GM18867 (cell line): ENCODE measurements around the gene HOXA4.

ENCODE experiments used
- ATAC-seq: cut with Tn5 transposase; IDR thresholded peaks from one replicate; pipeline ENCODE4 v1.9.1; 2021; ENCODE audit warnings: mild to moderate bottlenecking, moderate library complexity; ENCODE audit not compliant: unreplicated experiment

Gene HOXA4

DNA sequence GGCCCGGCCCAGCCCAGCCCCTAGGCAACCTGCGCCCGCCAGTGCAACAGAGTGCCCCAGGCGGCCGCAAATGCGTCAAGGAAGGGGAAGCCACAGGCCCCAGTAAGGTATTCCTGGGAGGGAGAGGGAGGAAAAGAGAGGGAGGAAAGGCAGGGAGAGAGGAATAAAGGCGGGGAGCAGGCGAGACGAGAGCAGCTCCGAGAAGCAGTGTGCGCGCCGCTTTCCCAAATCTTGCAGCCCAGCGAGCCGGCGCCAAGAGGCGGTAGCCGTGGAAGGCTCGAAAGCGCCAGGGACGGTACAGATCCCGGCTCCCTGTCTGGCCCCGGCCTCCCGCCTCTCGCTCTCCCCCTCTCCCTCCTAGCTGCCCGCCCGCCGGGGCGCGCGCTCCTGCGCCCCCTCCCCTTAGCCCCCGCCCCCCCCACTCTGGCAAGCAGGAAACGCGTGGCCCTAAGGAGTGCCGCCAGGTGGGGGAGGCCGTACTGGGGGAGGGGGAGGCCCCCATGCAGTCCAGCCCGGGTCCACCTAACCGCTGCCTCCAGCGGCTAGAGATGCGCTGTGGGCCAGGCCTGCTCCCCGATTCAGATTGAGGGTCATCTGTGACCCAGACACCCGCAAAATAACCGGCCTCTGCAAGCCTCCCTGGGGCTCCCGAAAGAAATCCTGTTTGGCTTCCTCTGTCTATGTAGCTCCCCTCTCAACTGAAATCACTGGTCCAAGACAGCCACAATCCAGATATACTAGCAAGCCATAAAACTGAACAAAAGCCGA is 39.3 kb upstream of the HOXA4 start:
- no peak for ATAC-seq

DNA sequence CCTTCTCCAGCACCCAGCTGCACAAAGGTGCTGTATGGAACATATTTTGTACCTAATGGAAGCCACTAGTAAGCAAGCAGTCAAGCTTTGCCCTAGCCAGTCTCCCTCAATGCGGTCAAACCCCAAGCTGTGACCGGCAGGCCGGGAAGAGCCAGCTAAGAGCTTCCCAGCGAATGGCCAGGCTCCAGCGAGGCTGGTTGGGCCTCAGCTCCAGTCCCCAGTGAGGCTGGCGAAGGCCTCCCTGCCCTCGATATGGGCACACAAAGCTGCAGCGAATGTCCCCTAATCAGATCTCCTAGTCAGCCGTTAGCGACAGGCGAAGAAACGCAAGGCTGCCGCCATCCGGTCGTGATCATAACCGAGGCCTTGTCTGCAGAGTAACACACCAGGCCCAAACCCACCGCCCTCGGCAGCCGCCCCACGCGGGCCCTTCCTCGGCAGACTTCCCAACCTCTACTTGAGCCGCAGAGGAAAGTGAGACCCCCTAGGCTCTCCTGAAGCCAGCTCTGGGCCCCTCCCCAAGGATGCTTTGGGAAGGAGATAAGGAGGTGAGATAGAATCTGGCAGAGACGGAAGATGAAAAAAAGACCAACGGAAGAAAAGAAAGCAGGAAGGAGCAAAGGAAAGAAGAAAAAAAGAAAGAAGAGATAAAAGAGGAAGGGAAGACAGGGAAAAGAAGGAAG is 37.8 kb upstream of the HOXA4 start:
- ATAC-seq, result no peak

DNA sequence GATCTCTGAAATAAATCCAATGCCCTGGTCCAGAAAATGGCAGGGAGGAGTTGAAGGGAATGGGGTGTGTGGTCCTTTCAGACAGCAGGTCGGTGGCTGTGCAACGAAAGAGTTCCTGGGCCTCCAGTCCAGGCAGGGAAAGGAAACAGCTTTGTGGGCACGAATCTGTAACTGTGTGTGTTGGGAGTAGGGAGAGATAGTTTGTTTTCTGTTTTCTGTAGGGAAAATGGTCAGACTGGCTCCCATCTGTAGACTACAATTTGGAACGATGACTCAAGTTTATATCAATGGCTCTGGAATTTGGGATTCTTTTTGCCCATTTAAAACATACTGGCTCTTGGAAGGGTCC is 37.3 kb upstream of the HOXA4 start:
- ATAC-seq, result no peak

DNA sequence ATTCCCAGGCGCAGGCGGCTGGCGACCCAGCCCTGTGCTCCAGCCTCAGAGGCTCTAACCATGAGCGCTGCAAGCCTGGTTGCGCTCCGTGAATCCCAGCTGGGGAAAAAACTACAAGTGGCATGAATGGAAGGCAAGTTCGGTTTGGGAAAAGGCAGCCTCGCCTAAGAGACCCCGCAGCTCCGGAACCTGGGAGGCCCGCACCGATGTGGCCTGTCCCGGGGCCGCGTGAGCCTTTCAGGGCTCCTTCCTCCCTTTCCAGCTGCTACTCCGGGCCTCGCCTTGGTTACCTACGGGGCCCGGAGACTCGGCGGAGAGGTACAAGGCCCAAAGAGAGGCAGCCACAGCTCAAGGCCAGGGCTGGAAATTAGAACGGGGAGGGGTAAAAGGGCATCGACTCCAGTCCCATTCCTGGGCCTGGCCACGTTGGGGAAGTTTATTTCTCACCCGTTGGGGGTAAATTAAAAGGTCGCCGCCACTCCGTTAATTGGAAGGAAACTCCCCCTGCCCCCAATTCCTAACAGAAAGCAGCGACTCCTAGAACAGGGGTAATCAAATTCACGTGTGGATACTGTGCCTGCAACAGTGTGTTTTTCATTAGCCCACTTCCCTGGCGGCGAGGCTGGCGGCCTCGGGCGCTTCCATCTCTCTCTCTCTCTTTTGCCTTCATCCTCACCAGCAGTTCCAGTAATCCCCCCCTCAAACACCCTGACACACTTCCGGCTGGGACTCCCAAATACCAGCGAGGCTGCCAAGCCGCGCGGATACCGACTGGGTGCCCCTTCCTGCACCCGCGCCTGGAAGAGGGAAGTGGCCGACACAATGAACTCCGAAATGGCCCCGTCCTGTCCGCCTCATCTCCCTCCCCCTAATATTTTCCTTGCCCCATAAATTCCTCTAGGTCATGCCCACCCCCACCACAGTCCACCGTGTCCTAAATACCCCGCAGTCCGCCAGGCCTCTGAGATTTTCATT is 36.3 kb upstream of the HOXA4 start:
- ATAC-seq, result no peak

DNA sequence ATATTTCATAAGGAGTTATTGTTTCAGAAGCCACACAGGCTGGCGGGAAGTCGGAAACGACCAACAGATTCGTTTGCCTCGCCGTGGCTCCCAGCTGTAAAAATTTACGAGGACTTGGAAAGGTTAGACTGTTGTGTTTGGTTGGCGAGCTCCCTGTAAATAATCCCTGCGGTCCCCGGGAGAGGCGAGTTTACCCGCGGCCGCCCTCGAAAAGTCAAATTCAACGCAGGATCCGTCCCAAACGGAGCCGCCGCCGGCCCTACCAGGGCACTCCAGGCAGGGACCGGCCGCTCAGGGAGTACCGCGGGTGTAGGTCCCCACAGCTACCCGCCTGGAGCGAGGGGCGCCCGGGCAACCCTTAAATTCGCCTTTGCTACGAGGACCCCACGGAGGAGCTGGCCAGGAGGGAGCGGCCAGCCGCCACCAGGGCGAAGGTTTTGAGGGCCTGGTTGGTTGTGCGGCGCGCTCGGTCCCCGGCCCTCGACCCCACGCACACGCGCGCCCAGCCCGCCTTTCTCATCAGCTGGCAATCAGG is 35.5 kb upstream of the HOXA4 start:
- no peak for ATAC-seq

DNA sequence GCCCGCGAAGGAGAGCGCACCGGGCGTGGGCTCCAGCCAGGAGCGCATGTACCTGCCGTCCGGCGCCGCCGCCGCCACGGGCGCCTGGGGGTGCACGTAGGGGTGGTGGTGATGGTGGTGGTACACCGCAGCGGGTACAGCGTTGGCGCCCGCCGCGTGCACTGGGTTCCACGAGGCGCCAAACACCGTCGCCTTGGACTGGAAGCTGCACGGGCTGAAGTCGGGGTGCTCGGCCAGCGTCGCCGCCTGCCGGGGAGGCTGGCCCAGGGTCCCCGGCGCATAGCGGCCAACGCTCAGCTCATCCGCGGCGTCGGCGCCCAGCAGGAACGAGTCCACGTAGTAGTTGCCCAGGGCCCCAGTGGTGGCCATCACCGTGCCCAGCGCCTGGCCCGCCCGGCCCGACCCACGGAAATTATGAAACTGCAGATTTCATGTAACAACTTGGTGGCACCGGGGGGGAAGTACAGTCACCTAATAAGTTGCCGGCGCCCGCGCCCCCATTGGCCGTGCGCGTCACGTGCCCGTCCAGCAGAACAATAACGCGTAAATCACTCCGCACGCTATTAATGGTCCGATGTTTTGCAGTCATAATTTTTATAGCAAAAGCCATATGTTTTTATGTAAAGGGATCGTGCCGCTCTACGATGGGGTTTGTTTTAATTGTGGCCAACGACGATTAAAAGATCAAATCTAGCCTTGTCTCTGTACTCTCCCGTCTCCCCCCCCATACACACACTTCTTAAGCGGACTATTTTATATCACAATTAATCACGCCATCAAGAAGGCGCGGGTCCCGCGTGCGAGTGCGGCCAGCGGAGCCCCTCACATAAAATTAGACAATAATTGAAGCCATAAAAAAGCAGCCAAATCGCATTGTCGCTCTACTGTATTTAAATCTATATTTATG is 34.8 kb upstream of the HOXA4 start, which contains the start of gene HOXA9:
Gene HOXA9 (minus strand): TSS at position 449 of the 907 bp plus-strand sequence. CDS start 80 bp downstream, at position 369.
- no peak for ATAC-seq

DNA sequence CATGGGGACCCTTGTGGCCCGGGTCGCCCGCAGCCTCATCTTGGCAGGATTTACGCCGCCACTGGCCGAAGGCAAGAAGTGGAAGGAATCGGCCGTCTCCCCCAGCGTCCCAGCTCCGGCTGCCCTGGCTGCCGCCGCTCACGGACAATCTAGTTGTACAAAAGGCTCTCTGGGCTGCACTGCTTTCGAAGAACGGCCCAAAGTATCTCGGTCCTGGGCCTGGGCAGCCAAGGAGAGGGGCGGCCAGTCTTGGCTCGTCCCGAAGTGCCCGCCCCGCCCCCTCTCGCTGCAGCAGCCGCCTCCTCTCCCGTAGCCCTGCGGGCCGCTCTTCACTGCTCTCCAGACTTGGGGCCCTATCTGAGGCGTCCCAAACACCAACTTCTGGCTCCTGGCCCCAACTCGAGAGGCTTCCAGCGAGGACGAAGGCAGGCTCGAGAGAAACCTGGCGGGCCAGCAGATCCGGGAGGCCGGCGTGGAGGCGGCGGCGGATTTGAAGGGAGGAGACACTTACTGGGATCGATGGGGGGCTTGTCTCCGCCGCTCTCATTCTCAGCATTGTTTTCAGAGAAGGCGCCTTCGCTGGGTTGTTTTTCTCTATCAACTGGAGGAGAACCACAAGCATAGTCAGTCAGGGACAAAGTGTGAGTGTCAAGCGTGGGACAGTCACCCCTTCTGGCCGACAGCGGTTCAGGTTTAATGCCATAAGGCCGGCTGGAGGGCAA is 34.0 kb upstream of the HOXA4 start:
- no peak for ATAC-seq

DNA sequence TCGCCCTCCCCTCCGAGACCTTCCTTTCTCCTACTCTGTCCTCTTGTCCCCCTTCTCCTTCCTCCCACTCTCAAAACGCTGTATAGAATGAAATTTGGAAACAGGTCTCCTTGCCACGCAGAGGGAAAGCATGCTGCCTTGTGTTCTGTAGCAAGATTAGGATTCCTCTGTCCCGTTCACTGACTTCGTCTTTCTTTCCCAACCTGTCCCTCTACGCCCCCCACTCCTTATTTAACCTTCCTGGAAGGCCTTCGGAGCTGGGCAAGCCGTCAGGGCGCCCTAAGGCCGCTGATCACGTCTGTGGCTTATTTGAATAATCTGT is 33.4 kb upstream of the HOXA4 start:
- no peak for ATAC-seq

DNA sequence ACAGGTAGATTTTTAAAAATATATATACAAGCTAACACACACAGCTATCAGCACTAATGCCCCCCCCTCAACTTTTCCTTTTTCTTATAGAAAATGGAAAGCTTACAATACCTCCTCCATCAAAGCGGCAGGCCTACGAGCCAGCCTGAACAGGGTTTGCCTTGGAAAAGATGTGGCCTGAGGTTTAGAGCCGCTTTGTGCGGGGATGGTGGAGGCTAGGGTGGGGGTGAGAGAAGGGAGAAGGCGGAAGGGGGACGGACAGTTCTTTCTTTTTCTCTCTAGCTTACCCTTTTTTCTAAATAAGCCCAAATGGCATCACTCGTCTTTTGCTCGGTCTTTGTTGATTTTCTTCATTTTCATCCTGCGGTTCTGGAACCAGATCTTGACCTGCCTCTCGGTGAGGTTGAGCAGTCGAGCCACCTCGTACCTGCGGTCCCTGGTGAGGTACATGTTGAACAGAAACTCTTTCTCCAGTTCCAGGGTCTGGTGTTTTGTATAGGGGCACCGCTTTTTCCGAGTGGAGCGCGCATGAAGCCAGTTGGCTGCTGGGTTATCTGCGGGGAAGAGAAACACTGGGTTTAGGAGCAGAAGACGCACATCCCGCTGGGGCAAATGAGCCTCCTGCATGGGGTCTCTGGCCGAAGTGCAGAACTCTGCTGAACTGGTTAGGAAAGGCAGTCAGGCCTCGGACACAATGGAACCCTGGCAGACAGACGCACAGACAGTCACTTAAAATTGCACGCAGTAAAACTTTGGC is 32.9 kb upstream of the HOXA4 start:
- ATAC-seq, result no peak

DNA sequence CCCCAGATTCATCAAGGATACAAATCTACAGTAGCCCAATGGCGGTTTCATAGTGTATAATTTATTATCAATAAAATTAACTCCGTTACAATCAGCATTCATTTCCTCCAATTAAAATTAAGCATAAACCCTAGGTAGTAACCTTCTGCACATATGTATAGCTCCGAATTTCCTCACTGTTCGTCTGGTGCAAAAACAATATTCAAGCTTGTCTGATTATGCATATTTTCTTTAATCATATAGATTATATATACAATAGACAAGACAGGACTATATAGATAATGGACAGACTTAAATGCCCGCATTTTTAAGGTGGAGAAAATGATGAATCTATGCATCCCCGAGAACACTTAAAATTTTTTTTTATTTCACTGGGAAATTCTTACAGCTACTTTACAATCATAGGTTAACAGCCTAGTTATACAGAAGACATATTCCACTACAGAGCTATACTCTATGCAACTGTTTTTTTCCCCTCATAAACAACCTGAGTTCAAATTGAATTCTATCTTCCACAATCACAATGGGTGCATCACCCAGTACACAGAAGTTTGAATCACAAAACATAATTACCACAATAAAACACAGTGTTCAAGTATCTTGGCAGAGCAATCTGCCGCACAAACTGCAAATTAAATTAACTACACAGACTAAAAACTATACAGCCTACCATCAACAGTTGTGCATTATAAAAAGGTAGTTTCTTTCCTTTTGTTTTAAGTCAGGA is 32.2 kb upstream of the HOXA4 start:
- ATAC-seq, result no peak

DNA sequence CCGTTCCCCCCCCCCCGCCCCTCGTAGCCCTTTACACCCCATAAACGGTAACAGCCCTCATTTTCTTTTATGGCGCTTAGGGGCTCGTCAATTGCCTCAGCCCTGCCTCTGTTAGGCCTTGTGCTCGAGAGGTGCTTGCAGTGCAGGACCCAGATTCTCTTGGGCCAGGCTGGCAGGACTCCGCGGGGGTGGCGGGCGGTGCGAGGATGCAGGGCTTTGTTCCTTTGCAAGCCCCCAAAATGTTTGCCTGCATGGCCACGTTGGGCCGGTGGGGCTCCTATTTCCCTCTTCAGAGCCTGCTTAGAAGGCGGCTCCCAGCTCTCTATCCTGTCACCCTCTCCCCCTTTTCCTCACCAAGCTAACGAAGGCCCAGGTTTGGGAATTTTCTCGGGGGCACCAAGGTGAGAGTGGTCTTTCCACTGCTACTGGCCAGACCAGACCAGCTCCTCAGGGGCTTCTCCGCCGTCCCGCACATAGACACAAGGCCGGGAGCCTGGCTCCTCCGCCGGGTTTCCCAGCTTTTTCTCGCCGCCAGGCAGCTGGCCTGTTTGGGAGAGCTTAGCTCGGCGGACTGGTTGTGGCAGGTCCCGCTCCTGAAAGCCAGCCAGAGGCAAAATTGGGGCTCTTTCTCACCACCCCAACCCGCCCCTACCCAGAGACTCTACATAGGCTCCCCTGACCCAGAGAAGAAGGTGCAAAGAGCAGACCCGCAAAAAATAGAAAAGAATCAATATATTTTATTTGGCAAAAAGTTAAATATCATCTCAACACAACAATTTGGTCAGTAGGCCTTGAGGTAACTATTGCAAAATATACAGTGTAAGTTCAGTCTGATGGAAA is 31.4 kb upstream of the HOXA4 start:
- no peak for ATAC-seq

DNA sequence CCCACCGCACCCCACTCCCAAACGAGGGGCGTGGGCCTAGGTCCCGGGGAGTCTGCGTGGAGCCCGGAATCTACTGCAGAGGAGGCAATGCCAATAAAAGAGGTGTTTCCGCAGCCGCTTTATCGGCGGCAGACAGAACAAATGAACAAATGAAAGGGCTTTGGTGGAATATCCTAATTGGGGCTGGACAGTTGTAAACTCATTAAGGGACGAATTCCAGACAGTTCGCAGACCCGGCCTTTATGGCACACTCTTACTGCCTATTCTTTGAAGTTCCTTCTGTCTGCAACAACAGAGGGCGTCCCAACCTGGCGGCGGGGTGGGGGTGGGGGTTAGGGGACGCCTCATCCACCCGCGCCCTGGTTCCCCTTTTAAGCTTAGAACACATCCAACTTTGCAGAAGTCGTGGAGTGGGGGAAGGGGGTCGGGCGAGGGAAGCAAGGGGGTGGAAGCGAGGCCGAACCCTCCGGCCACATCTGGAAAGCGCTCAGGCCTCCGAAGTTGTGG is 30.7 kb upstream of the HOXA4 start:
- no peak for ATAC-seq

DNA sequence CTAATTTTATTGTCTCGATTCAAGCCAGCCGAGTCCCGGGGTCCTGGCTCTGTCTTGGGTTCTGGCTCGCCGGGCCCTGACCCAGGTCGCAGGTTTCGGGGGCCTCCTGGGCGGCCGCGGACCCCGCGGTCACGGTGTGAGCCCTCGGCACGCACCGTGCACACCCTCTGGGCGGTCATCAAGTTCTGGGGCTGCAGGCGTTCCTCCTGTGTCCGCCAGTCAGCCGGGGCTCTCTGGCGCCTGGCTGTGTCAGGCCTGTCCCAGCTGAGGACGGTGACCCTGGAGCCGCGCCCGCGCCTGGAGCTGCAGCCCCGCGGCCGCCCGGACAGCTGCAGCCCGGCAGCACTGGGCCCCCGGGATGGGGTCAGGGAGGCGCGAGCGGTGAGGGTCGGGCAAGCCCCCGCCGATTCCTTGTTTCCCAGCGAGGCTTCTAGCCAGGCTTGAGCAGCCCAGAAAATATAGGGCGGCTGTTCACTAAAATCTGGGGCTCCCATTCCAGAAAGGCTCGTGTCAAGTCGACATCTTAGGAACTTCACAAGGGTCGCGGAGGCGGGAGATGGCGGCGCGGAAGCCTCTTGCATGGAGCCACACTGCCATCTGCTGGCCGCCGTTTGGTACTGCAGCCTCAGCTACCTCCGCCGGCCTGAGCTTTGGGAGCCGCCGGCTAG is 30.1 kb upstream of the HOXA4 start:
- peak; percentile 67 for ATAC-seq

DNA sequence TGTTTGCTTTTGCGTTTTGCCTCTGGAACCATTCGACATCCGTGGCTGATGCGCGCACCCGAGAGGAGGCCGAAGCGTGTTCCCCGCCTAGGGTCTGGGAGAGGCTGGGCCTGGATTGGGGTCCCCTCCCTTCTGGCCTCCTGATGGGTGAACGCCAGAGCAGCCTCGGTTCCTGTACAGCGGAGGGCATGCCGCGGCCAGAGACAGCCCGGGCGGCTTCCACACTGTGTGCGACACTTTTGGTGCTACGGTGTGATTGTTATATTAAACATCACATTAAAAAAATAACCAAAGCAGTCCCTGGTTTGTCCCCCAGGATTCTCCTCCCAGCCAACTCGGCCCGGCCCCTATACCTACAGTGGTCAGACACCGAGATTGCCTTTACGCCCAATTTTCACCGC is 29.6 kb upstream of the HOXA4 start:
- peak; percentile 14 for ATAC-seq

DNA sequence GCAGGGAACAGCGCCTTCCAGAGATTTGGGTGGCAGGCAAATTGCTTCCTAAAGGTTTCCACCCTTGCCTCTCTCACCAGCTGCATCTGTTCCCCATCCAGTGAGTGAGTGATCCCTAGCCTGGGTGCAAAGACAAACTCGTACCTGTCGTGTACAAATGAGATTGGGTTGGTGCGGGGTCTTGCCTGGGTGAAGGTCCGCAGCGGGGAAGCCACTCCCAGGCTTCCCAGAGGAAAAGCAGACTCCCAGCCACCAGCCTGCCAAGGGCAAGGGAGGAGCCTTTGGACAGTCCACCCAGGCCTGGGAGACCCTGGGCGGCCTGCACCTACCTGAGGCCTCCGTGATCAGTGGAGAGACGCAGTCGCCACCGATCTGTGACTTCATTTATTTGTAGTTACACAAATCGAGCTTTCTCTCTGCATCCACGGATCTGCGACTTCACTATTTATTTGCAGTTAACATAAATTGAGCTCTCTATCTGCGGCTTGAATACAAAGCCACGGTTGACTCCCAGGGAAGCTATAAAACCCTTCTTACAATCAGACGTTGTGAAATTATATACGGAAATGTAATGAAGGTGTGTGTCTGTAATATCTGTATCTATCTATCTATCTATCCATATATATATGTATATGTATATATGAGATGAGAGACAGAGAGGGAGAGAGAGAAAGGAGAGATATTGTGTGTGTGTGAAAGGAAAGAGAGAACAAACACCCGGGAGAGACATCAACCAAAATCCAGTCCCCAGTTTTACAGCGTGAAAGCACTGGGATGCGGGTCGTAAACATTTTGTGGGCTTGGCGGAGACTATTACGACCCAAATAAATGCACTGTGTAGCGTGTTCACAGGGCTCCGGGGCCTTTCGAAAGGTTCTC is 28.9 kb upstream of the HOXA4 start:
- ATAC-seq, result no peak
